ENCODE measurements around the gene ATG7.
"Not testable (repeated sequence)": the region's sequence is repeated elsewhere in the genome, so short reads cannot be mapped to it uniquely, and the experiment has no call there.

Gene ATG7

DNA sequence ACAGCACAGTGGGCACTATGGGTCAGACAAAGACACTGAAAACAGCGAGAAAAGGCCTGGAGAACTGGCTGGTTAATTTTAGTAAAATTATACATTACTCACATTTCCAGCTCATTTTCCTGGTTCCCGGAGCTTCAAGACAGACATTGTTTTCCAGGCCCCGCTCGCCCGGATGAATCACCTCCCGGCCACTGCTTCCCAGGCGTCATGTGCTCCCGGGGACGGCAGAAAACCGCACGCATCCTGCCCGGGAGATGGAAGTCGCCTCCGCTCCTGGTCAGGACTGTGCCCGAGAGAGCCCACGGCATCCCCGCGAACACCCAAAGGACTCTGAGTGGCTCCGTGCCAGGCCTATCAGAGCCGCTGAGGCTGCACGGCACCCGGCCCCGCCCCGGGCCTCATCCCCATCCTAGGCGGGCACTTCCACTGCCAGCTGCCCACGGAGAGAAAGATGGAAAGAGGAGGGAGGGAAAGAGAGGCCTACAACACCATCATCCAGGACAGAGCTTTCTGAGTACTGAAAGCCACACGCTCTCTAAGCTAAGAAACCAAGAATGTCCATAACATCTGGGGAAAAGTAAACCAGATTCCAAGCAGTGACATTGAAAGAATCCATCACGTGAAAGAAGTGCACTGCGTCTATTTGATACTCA, 296.4 kb downstream of the ATG7 start:
- DNase-seq (ENCODE audit: low read depth in 2 of 2) = no peak

GRCh38 chr3:11569156-11569741, 297.1 kb downstream of the ATG7 start:
- DNase-seq (ENCODE audit: low read depth in 2 of 2) = no peak

GRCh38 chr3:11570251-11570650, 298.1 kb downstream of the ATG7 start:
- no peak for DNase-seq (ENCODE audit: low read depth in 2 of 2)

- no peak for DNase-seq (ENCODE audit: low read depth in 2 of 2)
Observed at GRCh38 chr3:11570789-11571495, 298.7 kb downstream of the ATG7 start.

- DNase-seq (ENCODE audit: low read depth in 2 of 2) = not testable (repeated sequence)
Observed at GRCh38 chr3:11572660-11573059, 300.5 kb downstream of the ATG7 start.

DNA sequence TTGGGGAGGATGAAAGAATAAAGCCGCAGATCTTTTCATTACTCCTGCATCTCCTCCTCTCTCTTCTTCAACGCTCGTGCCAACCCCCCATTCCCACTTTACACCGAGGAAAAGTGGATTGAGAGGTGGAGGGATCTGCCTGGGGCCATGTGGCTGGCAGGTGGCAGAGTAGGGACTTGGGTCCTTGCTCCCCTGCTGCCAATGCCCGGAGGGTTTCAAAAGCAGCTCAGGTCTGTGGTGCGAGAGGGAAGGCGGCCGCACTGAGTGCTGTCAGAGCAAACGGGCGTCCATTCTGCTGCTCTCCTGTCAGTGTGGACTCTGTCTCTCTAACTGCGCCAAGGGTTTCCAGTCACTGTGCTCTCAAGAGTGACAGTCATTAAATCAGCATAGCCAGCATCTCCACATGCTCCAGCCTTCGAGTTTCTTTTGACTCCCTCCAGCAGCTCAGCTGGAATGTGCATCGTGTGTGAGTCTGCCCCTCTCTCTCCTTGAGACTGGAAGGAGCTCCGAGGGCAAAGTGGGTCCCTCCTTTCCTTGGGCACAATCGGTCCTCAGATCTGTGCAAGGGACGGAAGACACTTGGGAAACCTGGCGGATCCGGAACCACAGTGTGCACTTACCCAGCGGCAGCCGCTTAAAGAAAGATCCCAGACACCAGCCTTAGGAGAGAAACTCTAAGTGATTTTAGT, 302.9 kb downstream of the ATG7 start:
- no peak for DNase-seq (ENCODE audit: low read depth in 2 of 2)

GRCh38 chr3:11575677-11576076, 303.5 kb downstream of the ATG7 start:
- DNase-seq (ENCODE audit: low read depth in 2 of 2) = no peak

DNA sequence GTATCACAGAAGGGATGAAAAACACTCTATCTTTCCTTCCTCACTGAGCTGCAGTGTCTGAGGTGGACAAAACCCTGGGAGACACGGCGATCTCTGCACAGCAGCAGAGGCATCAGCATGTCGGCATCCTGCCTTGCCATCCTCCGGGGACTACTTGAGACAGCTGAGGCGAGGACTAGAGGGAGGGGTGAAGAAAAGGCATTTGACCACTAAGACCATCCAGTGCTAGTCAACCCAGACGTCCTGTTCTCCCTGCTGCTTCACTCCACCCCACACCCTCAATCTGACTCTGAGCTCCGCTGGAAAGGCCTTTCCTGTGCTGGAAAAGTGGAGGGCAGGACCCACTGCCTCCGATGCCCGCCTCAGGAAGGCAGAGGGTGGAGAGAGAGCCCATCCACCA, 304.3 kb downstream of the ATG7 start:
- DNase-seq (ENCODE audit: low read depth in 2 of 2) = no peak

DNA sequence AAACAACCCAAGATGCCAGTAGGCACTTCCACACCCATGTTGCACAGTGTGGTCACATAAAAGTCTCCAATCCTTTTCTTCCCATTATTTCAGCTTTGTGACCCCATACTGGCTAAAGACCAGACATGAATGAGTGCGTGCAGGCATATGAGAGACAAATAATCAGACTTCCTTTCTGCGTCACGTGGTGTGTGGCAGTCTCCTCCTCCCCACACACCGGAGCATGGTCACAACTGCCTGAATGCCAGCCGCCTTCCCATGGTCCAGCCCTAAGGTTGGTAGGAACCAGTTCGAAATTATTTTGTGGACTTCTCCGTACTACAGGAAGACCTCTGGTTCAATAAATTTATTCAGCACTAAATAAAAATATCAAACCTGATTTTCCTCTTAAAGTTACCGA, 306.0 kb downstream of the ATG7 start:
- DNase-seq (ENCODE audit: low read depth in 2 of 2) = no peak

- DNase-seq (ENCODE audit: low read depth in 2 of 2) = no peak
Observed at GRCh38 chr3:11580645-11581044, 308.4 kb downstream of the ATG7 start.

DNA sequence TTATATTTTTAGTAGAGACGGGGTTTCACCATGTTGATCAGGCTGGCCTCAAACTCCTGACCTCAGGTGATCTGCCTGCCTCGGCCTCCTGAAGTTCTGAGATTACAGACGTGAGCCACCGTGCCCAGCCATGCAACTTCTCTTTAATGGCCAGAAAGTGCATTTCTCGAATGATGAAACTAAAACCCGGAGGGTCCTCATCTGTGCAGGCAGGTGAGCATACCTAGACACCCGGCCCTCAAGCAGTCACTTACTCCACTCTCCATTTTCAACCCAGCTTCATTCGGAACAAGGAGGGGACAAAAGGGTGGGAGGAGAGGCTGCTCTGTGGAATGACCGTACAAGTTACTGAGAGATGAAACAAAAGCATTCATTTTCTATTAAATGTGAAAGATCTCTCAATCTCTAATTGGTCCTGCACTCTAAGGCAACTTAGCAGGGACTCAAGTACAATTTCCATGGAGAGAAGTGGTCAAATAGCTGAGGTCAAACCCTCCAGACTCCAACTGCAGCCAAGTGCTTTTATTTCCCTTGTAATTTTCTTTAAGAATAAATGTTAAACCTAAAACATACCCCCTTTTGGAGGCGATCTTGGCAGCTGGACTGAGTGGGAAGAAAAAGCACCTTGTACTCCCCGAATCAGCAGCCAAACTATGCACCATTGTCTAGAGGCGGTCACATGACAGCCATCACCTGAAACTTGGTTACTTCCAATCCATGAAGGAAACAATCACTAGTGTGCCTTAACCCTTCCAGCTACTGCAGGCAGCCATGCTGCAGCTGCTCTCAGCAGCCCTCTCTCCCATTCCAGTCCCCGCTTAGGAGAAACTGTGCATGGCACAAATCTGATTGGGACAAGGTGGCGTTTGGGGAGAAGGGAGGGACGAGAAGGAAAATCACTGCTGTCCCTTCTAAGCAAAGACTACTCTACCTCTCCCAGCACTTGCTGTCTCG, 309.3 kb downstream of the ATG7 start:
- no peak for DNase-seq (ENCODE audit: low read depth in 2 of 2)

DNA sequence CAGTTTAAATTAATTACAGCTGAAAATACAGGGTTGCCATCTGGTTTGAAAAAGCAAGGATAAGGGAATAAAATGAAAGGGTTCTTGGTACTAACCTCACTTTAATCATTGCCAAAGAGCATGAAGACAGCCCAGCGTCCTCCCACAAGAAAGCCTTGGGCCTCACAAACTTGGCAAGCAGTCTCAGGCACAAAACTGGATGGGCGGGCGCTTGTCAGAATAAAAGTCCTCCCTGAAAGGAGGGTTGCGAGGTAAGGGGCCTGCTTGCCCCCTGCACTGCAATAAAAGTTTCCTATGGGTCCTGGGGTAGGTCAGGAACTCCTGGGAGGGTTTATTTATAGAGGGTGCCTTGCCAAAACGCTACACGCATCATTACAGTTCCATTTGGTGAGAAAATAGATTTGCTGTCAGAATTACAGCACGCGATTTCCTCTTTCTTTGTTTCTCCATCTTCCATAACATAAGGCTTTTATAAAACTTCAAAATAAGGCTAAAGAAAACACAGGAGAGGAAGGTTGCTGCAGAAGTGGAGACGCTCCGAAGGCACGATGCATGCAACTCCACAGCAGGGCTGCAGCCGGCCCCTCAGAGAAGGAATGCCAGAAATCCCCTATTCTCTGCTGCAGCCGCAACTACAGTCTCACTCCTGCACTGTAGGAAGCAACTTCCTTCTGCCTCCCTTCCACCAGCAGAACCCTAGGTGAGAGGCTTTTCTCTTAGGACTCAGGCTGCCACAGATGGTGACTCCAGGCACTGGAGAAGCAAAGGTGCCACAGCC, 310.2 kb downstream of the ATG7 start:
- no peak for DNase-seq (ENCODE audit: low read depth in 2 of 2)

DNA sequence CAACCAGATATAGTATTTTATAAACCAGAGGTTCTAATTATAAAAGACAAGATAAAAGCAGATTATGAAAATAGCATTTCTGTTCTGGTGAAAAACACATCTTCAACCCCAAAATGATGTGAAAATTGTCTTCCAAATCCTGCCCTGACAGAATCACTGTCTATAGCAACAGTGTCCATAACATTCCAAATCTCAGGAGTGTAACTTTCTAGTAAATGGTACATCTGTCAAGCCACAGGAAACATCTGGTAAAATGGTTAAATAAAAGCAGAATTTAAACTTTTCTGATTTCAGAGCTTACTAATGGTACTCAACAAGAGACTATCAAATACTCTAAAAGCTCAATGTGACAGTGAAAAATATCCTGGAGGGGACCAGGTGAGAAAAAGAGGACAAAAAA, 311.0 kb downstream of the ATG7 start:
- no peak for DNase-seq (ENCODE audit: low read depth in 2 of 2)

GRCh38 chr3:11583638-11584046, 311.4 kb downstream of the ATG7 start:
- DNase-seq (ENCODE audit: low read depth in 2 of 2) = no peak

GRCh38 chr3:11584570-11584969, 312.4 kb downstream of the ATG7 start:
- DNase-seq (ENCODE audit: low read depth in 2 of 2) = no peak

DNA sequence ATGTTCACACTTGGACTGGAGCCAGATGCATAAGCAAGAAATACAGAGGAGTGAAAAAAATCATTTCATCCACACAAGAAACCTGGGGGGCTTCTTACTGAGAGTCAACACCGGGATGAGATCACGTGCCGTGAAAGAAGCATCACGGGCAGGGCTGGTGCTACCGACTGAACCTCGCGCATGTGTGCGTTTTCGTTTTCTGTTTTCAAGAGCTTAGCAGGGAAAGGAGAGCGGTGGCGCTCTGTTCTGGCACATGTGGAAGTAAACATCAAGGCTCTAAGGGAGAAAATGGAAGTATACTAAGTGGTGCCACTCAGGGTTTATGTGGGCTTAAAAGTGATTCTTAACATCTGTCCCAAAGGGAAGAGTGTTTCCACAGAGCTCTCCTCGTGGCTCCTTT, 315.6 kb downstream of the ATG7 start:
- no peak for DNase-seq (ENCODE audit: low read depth in 2 of 2)

DNA sequence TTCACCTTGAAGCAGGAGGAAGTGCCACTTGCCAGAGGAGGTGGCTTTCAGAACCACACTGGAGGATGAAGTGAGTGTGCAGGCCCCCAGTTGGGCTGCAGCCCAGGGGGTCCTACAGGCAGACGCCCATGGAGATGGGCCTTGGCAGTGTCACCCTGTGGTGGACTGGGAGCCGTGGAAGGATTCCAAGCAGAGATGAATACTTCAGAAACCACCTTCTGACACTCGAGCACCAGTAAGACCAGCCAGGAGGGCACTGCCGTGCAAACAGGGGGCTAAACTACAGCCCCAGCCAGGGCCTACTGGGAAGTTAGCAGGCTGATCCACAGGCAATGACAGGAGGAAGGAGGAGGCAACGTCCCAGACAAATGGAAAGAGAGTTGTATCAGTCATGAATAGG, 316.1 kb downstream of the ATG7 start:
- no peak for DNase-seq (ENCODE audit: low read depth in 2 of 2)

- no peak for DNase-seq (ENCODE audit: low read depth in 2 of 2)
Observed at GRCh38 chr3:11588755-11589154, 316.6 kb downstream of the ATG7 start.

GRCh38 chr3:11589706-11590105, 317.5 kb downstream of the ATG7 start:
- DNase-seq (ENCODE audit: low read depth in 2 of 2) = no peak

- DNase-seq (ENCODE audit: low read depth in 2 of 2) = no peak
Observed at GRCh38 chr3:11591002-11591355, 318.8 kb downstream of the ATG7 start.

All from stimulated activated CD8-positive, alpha-beta memory T cell treated with anti-CD3 and anti-CD28 coated beads, Interleukin-15, amount 100 ng/mL, for 4 hours (primary cell).